ENCODE measurements around the gene CES4A. TPM values are rescaled to one million over a fixed set of nuclear protein-coding genes. Genes with fewer than 3 reads are reported as not detected.

The CES4A gene
- total RNA-seq, 1 experiment from 2014 or later = 1.9 TPM

DNA sequence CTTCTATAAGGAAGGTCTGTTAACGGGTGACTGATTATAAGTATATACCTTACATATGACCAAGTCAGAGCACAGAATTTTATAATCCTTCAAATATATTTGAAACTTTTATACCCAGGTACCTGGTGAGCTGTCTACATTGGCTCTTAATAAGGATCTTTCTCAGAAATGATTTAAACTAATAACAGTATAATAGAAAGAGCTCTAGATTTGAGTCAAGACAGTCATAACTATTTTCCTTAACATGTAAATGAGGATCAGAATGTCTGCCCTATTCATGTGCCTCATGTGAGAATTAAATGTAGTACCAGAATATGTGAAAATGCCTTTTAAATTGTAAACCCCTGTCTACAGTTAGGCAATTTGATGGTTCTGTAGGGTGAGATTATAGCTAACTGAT, 55.0 kb downstream of the CES4A start:
- Mint-ChIP-seq H3K36me3 (ENCODE audit: insufficient read depth in 1 of 3, low read depth in 3 of 3) (peaks cover 0 to 39% (median 4%) of the 10 kb centered on the region in 3 experiments; a peak in 4 of 7 replicates), H3K4me3 (no peak overlapping the region), H3K27ac (no peak overlapping the region), H3K9me3 (no peaks in the 10 kb centered on the region), H3K4me1 (peaks cover 16 to 22% of the 10 kb centered on the region in 2 experiments), H3K27me3 (ENCODE audit: low read depth) (no peaks in the 10 kb centered on the region)
- no peak for DNase-seq
- Histone ChIP-seq H3K4me2 (ENCODE audit: insufficient read depth, insufficient read length, low read length) (no peak overlapping the region), H4K91ac (ENCODE audit: insufficient read length, low read depth, low read length) (no peak overlapping the region), H4K8ac (replicated peaks; ENCODE audit: insufficient read length, low read depth, low read length) (no peak overlapping the region), H2BK20ac (ENCODE audit: low read depth, low read length, poor library complexity, severe bottlenecking) (no peak overlapping the region), H3K79me2 (ENCODE audit: insufficient read depth, low read length) (no peaks in the 10 kb centered on the region; the same call in 1 of the 2 replicates), H3T11ph (ENCODE audit: low read length) (no peak overlapping the region), H2BK120ac (ENCODE audit: low read depth, low read length, poor library complexity, severe bottlenecking) (no peak overlapping the region), H3K27ac (ENCODE audit: insufficient read length, low read depth, low read length) (no peak overlapping the region), H3K27me3 (ENCODE audit: insufficient read depth, low read length) (no peaks in the 10 kb centered on the region), H3K9ac (ENCODE audit: extremely low read depth, insufficient read length, low read length) (no peak overlapping the region), H4K5ac (ENCODE audit: insufficient read length, low read depth, low read length) (no peak overlapping the region), H3K23me2 (ENCODE audit: insufficient read length, low read depth, low read length, poor library complexity, severe bottlenecking) (no peaks in the 10 kb centered on the region), H2AK5ac (ENCODE audit: insufficient read length, low read length) (no peak overlapping the region), H3K4ac (ENCODE audit: low read depth, low read length) (no peak overlapping the region), H3K4me1 (ENCODE audit: insufficient read depth, low read length) (no peaks in the 10 kb centered on the region), H3K9me3 (ENCODE audit: control insufficient read depth, low read depth, low read length) (no peaks in the 10 kb centered on the region), H3K56ac (ENCODE audit: insufficient read length, low read depth, low read length) (no peak overlapping the region), H2BK5ac (ENCODE audit: insufficient read length, low read length) (no peak overlapping the region), H2BK15ac (ENCODE audit: low read depth, low read length) (no peak overlapping the region), H3K23ac (ENCODE audit: insufficient read length, low read depth, low read length) (no peak overlapping the region), H3K18ac (ENCODE audit: insufficient read length, low read depth, low read length) (no peak overlapping the region), H3K14ac (ENCODE audit: insufficient read depth, low read length) (no peak overlapping the region), H2BK12ac (ENCODE audit: insufficient read length, low read depth, low read length) (no peak overlapping the region), H2AFZ (ENCODE audit: low read length) (no peak overlapping the region), H3K79me1 (ENCODE audit: insufficient read depth, low read depth, low read length, poor library complexity, severe bottlenecking) (no peaks in the 10 kb centered on the region), H4K20me1 (ENCODE audit: control insufficient read depth, insufficient read depth, insufficient read length) (no peaks in the 10 kb centered on the region)
- no CpG with 5 or more reads among the region's 1 CpG for WGBS (ENCODE audit: extremely low coverage, insufficient read length, low lambda C conversion rate)
- no peak for TF ChIP-seq CTCF (conservative IDR thresholded peaks at IDR 0.05)

All from H9 (cell line).